ENCODE data around the gene PHAF1.

PHAF1 gene

DNA sequence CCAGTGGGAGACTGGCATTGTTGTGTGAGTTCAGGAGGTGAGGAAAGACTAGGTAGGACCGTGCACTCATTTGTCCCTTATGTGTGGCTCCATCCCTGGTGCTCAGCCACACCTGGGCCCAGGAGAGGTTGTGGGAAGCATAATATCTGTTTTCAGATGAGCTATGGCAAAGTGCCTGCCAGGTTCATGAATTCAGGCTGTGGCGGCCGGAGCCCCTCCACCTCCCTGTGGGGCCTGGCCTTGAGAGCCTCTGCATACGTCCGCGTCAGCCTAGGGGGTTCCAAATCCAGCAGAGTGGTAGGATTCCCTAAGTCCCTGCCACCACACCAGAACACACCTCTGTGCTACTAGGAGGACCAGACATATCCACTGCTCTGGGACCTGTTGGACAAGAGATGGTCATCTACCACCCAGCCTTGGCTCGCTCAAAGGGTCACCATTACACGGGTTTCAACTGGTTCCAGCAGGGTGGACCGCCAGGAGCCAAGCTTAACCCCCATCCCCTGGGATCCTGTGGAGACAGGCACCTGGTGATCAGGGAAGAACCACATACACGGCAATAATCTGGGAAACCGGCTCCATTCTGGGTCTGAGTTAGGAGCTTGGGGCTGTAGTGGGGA, 39.0 kb downstream of the PHAF1 start:
- no peak for DNase-seq

GRCh38 chr16:67149276-67150046, 39.7 kb downstream of the PHAF1 start:
- no peak for DNase-seq

- DNase-seq = peak; percentile 50
These were observed 40.5 kb downstream of the PHAF1 start for GRCh38 chr16:67150047-67150832.

GRCh38 chr16:67150833-67151396, 41.2 kb downstream of the PHAF1 start, which contains the start of gene B3GNT9:
TSS of gene B3GNT9 (minus strand) at chr16:67150998. CDS start at chr16:67150485, 513 bp downstream.
- DNase-seq = peak; percentile 38

- DNase-seq = no peak
These were observed 41.8 kb downstream of the PHAF1 start for GRCh38 chr16:67151431-67152097.

GRCh38 chr16:67154578-67155294, 45.0 kb downstream of the PHAF1 start:
- no peak for DNase-seq

DNA sequence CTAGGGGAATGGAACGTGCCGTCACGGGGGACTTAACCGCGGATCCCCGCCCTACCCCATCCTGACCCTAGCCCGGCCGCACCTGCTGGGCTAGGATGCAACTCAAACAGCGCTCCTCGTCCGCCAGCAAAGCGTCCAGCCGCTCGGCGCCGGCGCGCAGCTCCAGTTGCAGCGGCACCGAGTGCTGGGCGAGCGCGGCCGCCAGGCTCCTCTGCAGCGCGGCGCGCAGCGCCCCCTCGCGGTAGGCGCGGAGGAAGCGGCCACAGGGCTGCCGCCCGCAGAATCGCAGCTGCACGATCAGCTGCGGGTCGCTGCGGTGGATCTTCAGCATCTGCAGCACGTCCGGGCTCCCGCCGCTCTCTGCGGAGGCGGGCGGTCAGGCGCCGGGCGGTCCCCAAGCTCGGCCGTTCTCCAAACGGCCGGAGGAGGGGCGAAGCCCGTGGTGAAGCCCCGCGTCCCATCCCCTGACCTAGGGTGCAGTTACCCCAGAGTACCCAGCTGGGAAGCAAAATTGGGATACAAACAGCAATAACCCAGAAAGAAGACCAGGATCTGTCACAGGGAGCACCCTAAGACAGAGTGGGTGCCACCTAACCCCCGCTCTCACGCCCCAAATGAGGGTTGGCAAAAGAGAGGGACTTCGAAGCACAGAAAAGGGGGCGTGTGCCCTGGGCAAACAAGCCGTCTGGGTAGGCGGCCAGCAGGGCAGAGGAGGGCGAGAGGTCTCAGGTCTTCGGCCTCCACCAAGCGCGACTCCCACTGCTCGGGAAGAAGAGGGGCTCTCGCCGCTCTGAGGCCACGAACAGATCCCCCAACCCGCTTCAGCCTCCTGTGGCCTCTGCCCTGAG, 45.8 kb downstream of the PHAF1 start:
- peak; percentile 80 for DNase-seq

- no peak for DNase-seq
These were observed 46.6 kb downstream of the PHAF1 start for GRCh38 chr16:67156143-67156844.

- no peak for DNase-seq
These were observed 47.5 kb downstream of the PHAF1 start for GRCh38 chr16:67157106-67157748.

GRCh38 chr16:67157892-67158635, 48.3 kb downstream of the PHAF1 start:
- DNase-seq = peak; percentile 76

GRCh38 chr16:67158637-67159600, 49.2 kb downstream of the PHAF1 start:
- DNase-seq = peak; percentile 90

DNA sequence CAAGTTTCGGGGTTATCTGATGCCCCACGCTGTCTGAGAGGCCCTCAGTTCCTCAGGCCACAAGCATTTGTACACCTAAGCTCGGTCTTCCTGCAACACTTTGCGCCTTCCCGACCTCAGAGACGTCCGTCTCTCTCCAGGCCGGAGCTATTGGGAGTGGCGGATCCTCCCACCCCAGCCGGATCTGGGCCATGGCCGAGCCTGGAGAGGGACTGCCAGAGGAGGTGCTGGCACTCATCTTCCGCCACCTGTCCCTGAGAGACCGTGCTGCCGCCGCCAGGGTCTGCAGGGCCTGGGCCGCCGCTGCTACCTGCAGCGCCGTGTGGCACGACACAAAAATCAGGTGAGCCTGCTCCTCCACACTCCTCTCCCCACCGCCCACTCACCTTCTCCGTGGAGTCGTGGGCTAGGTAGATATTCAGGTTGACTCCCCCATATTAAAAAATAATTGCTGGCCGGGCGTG, 51.9 kb downstream of the PHAF1 start:
- no peak for DNase-seq

DNA sequence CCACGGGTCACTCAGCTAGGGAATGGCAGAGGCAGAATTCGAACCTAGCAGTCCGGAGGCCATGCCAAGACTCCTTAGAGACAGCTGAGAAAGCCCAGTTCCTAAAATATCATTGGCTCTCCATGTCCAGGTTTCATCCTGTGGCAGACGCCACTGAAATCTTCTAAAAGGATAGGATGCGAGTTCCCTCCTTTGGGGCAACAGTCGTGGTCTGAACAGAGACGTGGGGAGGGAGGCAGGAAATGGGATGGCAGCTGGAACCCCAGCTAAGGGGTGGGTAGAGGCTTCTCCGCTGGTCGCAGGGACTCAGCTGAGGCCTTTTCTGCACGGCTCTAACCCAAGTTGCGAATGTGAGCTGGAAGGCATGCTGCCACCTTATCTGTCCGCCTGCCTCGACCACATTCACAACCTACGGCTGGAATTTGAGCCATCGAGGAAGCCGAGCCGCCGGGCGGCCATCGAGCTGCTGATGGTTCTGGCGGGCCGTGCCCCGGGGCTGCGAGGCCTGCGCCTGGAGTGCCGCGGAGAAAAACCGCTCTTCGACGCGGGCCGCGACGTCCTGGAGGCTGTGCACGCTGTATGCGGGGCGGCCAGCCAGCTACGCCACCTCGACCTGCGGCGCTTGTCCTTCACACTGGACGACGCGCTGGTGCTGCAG, 52.9 kb downstream of the PHAF1 start:
- no peak for DNase-seq

DNA sequence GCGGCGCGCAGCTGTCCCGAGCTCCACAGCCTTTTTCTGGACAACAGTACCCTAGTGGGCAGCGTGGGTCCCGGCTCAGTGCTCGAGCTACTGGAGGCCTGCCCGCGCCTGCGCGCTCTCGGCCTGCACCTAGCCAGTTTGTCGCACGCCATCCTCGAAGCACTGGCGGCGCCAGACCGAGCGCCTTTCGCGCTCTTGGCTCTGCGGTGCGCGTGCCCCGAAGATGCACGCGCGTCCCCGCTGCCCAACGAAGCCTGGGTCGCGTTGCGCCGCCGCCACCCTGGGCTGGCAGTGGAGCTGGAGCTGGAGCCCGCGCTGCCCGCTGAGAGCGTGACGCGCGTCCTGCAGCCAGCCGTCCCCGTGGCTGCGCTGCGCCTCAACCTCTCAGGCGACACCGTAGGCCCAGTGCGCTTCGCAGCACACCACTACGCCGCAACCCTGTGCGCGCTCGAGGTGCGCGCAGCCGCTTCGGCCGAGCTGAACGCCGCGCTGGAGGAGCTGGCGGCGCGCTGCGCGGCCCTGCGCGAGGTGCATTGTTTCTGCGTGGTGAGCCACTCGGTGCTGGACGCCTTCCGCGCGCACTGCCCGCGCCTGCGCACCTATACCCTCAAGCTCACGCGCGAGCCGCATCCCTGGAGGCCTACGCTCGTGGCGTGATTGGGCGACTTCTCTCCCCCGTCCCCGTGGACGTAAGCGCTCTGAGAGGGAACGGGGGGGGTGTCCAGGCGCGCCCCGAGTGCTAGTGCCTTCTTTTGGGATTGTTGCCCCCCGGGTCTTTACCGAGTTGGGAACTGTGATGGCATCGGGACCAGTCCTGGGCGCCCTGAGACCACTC, 53.6 kb downstream of the PHAF1 start:
- DNase-seq = peak; percentile 64

DNA sequence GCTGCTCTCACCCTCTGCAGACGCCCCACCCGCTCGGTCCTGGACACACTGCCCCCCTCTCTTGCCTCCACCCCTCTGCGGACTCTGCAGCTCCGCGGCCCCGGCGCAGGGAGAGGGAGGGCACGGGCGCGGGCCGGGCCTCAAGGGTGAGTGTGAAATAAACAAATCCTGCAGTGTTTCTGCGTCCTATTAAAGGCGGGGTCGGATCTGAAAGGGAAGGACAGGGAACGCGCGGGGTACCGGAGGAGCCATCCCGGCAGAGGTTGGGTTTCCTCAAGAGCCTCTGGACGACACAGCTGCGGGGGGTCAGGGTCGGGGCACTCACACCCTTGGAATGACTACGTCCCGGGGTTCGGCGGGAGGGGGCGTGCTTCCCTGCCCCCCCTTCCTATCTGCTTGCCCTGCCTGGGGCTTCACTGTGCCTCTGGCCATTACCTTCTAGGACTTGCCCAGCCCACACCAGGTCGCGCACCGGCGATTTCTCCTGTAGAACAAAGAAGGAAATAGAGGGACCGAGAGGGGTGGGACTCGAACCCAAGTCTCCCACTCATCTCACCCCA, 54.3 kb downstream of the PHAF1 start:
- DNase-seq = no peak

DNA sequence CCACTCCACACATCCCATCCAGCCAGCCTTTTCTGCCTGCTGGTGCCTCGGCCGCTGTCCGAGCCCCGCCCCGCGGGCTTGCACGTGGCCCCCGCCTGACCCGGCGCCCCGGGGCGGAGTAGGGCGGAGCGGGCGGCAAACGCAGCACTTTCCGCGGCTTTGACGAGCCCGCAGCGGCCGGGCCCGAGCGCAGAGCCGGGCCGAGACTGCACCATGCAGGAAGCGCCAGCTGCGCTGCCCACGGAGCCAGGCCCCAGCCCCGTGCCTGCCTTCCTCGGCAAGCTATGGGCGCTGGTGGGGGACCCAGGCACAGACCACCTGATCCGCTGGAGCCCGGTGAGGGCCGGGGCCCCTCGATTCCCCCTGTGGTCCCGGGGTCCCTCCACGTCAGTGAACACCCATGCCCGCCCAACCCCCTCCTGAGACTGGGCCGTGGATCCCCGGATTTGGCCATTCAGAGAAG, 54.9 kb downstream of the PHAF1 start, which contains the start of gene HSF4:
Gene HSF4, plus strand, starts transcription at position 147 of the 463 bp plus-strand sequence. Its CDS starts 67 bp downstream, at position 214.
- DNase-seq = no peak

All from CD4-positive, alpha-beta T cell treated with Interleukin-17A for 1 hour (primary cell).